Liver (tissue), 3 donors: Measurements from ENCODE around the gene GSPT1.

Experiments used
- ATF3 ChIP-seq: IDR thresholded peaks from 2 replicates; pipeline ENCODE4 v1.6.1; 2016; ENCODE audit warnings: antibody characterized with exemption
- CTCF ChIP-seq: fragments of 150-350 bp; IDR thresholded peaks from 2 replicates; pipeline ENCODE4 v1.5.1; 2017; ENCODE audit warnings: improper control_type of control experiment, low read depth, low read length; ENCODE audit not compliant: missing input control
- EGR1 ChIP-seq, 2 donors: IDR thresholded peaks; 2 replicates each; pipeline ENCODE4 v1.6.1; 2016 to 2018; ENCODE audit warnings: antibody characterized with exemption in 2 of 2, low read depth in 2 of 2
- GABPA ChIP-seq, 2 donors: IDR thresholded peaks in 1 of 2; conservative IDR thresholded peaks in 1 of 2; 2 replicates each; pipeline ENCODE4 v1.6.1; 2016; ENCODE audit warnings: antibody characterized with exemption in 2 of 2, mild to moderate bottlenecking in 1 of 2, moderate library complexity in 1 of 2
- HNF4G ChIP-seq: IDR thresholded peaks from 2 replicates; pipeline ENCODE4 v1.6.1; 2016; ENCODE audit warnings: antibody characterized with exemption
- JUND ChIP-seq, 2 donors: IDR thresholded peaks; 2 replicates each; pipeline ENCODE4 v1.6.1; 2016; ENCODE audit warnings: antibody characterized with exemption in 2 of 2
- MAX ChIP-seq: IDR thresholded peaks from 2 replicates; pipeline ENCODE4 v1.6.1; 2016; ENCODE audit warnings: antibody characterized with exemption
- RAD21 ChIP-seq, 2 donors: IDR thresholded peaks; 2 replicates each; pipeline ENCODE4 v1.6.1; 2016; ENCODE audit warnings: antibody characterized with exemption in 2 of 2, mild to moderate bottlenecking in 2 of 2
- REST ChIP-seq: IDR thresholded peaks from 2 replicates; pipeline ENCODE4 v1.6.1; 2016; ENCODE audit warnings: antibody characterized with exemption, mild to moderate bottlenecking
- SP1 ChIP-seq: IDR thresholded peaks from 2 replicates; pipeline ENCODE4 v1.6.1; 2018; ENCODE audit warnings: antibody characterized with exemption, mild to moderate bottlenecking
- TAF1 ChIP-seq: conservative IDR thresholded peaks from 2 replicates; pipeline ENCODE4 v1.6.1; 2016; ENCODE audit warnings: antibody characterized with exemption, mild to moderate bottlenecking
- YY1 ChIP-seq: IDR thresholded peaks from 2 replicates; pipeline ENCODE4 v1.6.1; 2016; ENCODE audit warnings: antibody characterized with exemption, mild to moderate bottlenecking
- ZBTB33 ChIP-seq: IDR thresholded peaks from 2 replicates; pipeline ENCODE4 v1.6.1; 2016; ENCODE audit warnings: antibody characterized with exemption
- donor health status: healthy.
- donor health status: healthy.

GRCh38 chr16:11948819-11949218, 33.1 kb upstream of the GSPT1 start:
- no peak for TF ChIP-seq CTCF
- TF ChIP-seq JUND (IDR thresholded peaks at IDR 0.05): no peak
- no peak for TF ChIP-seq RAD21 (IDR thresholded peaks at IDR 0.05)
- no peak for TF ChIP-seq YY1
- no peak for TF ChIP-seq TAF1
- no peak for TF ChIP-seq MAX
- TF ChIP-seq ATF3: no peak
- no peak for TF ChIP-seq GABPA (IDR thresholded peaks at IDR 0.05 in 1 of 2, conservative IDR thresholded peaks at IDR 0.05 in 1 of 2)
- no peak for TF ChIP-seq SP1
- TF ChIP-seq ZBTB33: no peak
- no peak for TF ChIP-seq EGR1 (IDR thresholded peaks at IDR 0.05; ENCODE audit: low read depth in 2 of 2)
- no peak for TF ChIP-seq REST
- no peak for TF ChIP-seq HNF4G
